ENCODE results near the gene RAP1GAP2.

DNA sequence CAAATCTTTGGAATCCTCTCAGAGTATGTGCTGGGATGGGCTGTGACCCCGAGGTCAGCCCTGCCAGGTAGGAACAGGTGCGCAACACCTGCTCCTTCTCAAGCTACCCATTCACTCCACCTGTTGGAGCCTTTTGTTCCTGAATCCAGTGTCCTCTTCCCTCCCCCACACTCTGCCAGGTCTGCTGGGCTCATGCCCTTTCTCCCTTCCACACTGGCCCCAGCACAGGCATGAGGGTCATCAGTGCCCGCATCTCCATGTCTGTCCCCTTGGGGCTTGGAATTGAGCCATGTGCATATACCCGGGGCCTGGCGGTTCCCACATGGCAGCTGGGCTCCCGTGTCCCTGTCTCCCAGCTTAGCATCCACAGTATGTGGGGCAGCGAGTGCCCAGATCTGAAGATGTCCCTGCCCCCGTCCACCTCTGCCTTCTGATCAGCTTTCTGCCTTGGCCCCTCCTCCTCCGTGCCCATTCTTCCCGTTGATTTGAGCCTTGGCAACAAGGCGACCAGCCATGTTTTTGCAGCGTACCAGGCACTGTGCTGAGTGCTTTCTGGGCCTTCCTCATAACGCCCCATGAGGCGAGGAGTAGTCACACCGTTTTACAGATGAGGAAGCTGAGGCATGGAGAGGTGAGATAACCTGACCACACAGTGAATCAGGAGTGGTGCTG is 102.2 kb downstream of the RAP1GAP2 start:
- no peak for TF ChIP-seq POLR2A (IDR thresholded peaks at IDR 0.05)
- TF ChIP-seq, protein P1, sequence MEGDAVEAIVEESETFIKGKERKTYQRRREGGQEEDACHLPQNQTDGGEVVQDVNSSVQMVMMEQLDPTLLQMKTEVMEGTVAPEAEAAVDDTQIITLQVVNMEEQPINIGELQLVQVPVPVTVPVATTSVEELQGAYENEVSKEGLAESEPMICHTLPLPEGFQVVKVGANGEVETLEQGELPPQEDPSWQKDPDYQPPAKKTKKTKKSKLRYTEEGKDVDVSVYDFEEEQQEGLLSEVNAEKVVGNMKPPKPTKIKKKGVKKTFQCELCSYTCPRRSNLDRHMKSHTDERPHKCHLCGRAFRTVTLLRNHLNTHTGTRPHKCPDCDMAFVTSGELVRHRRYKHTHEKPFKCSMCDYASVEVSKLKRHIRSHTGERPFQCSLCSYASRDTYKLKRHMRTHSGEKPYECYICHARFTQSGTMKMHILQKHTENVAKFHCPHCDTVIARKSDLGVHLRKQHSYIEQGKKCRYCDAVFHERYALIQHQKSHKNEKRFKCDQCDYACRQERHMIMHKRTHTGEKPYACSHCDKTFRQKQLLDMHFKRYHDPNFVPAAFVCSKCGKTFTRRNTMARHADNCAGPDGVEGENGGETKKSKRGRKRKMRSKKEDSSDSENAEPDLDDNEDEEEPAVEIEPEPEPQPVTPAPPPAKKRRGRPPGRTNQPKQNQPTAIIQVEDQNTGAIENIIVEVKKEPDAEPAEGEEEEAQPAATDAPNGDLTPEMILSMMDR (IDR thresholded peaks at IDR 0.05): no peak
